HepG2 (cell line): ENCODE data around the gene ERBB4. TPM values are rescaled to one million over a fixed set of nuclear protein-coding genes. Genes with fewer than 3 reads are reported as not detected.

Experiments used
- ATAC-seq: fragments of 200-7000 bp; cut with Tn5 transposase; 3 replicates; pipeline ENCODE4 v1.9.1; 2020; ENCODE audit warnings: mild to moderate bottlenecking, moderate library complexity
- BruUV-seq: library from RNA; stranded (reverse); fragments of 400-500 nt; replicated peaks from 2 replicates; lab custom pipeline; 2021; lab: Mats Ljungman, UMichigan
- CTCF ChIA-PET: fragments of 300-600 bp; formaldehyde crosslinking; extraction: SDS; loops from one replicate; lab custom pipeline; 2021; ENCODE audit warnings: low total read pairs, inconsistent platforms, low intra/inter-chr PET ratio; lab: Yijun Ruan, JAX
- POLR2A ChIA-PET: fragments of 350-600 bp; sonication (Branson Sonifier 250); formaldehyde crosslinking; loops from one replicate; lab custom pipeline; 2020; ENCODE audit warnings: antibody characterized with exemption, inconsistent platforms; lab: Yijun Ruan, JAX
- DNase-seq: peaks from one replicate; pipeline ENCODE4 v3.0.0-alpha.2; 2015; ENCODE audit warnings: low spot score
- FAIRE-seq: peaks from 3 replicates; lab custom pipeline; 2011; peaks lifted over from hg19 to GRCh38; lab: Jason Lieb, UNC
- H2AFZ ChIP-seq: one replicate; pipeline ENCODE4 v1.6.1; 2011; ENCODE audit warnings: low read length, inconsistent platforms
- H3K27ac ChIP-seq: fragments of 300-600 bp; 3 replicates; pipeline ENCODE4 v1.8.0; 2011; ENCODE audit warnings: mixed run types, mild to moderate bottlenecking, mixed read lengths, low read length, inconsistent platforms; ENCODE audit not compliant: insufficient read depth; ENCODE audit errors: extremely low read length
- H3K27me3 ChIP-seq, 2 experiments: fragments of 200-600 bp in 1 of 2; 2 replicates in 1 of 2; 3 replicates in 1 of 2; pipeline versions ENCODE4 v1.6.0 to v1.8.0; 2011; ENCODE audit warnings: low read length in 2 of 2, mild to moderate bottlenecking in 2 of 2, moderate library complexity in 2 of 2, inconsistent platforms in 1 of 2; ENCODE audit not compliant: insufficient read depth in 2 of 2, control insufficient read depth in 1 of 2
- H3K36me3 ChIP-seq, 2 experiments: fragments of 200-600 bp in 1 of 2; replicated peaks in 1 of 2; 2 replicates in 1 of 2; 3 replicates in 1 of 2; pipeline versions ENCODE4 v1.5.1 to v1.8.0; 2011; ENCODE audit warnings: low read length in 2 of 2, inconsistent platforms in 1 of 2; ENCODE audit not compliant: insufficient read depth in 2 of 2, control insufficient read depth in 1 of 2
- H3K4me1 ChIP-seq: 2 replicates; pipeline ENCODE4 v1.5.1; 2012; ENCODE audit warnings: low read length, inconsistent platforms; ENCODE audit not compliant: insufficient read depth
- H3K4me2 ChIP-seq: 2 replicates; pipeline ENCODE4 v1.6.0; 2011; ENCODE audit warnings: low read depth, low read length, inconsistent platforms
- H3K4me3 ChIP-seq, 3 experiments: fragments of 200-600 bp in 1 of 3; sonication (generic), shearing (Covaris generic) in 1 of 3; replicated peaks in 1 of 3; 2 replicates each; pipeline ENCODE4 v1.5.1; 2011 to 2016; ENCODE audit warnings: low read length in 3 of 3, inconsistent platforms in 2 of 3, low read depth in 2 of 3, mild to moderate bottlenecking in 2 of 3, control low read depth in 1 of 3, mixed read lengths in 1 of 3; ENCODE audit not compliant: insufficient read depth in 1 of 3
- H3K79me2 ChIP-seq: one replicate; pipeline ENCODE4 v1.6.1; 2011; ENCODE audit warnings: low read length, inconsistent platforms; ENCODE audit not compliant: insufficient read depth
- H3K9ac ChIP-seq: 2 replicates; pipeline ENCODE4 v1.6.0; 2011; ENCODE audit warnings: mild to moderate bottlenecking, low read depth, low read length, inconsistent platforms; ENCODE audit not compliant: insufficient read depth
- H3K9me3 ChIP-seq: 2 replicates; pipeline ENCODE4 v1.5.1; 2012; ENCODE audit warnings: mild to moderate bottlenecking, low read length
- H4K20me1 ChIP-seq: 2 replicates; pipeline ENCODE4 v1.6.0; 2011; ENCODE audit warnings: inconsistent platforms, mild to moderate bottlenecking, low read length, moderate library complexity; ENCODE audit not compliant: insufficient read depth
- CEBPG ChIP-seq: IDR thresholded peaks from 2 replicates; pipeline ENCODE4 v1.6.1; 2016
- CHD4 ChIP-seq: fragments of 200-600 bp; sonication (generic); IDR thresholded peaks from 2 replicates; pipeline ENCODE4 v1.7.0; 2017; ENCODE audit warnings: mild to moderate bottlenecking, low read length, borderline replicate concordance
- HNRNPLL ChIP-seq: fragments of 200-400 bp; formaldehyde crosslinking; IDR thresholded peaks from 2 replicates; pipeline ENCODE4 v1.6.1; 2017; ENCODE audit warnings: mild to moderate bottlenecking, low read depth, low read length; ENCODE audit not compliant: poor library complexity, severe bottlenecking
- KLF16 ChIP-seq, 2 experiments: sonication (generic) in 1 of 2; formaldehyde crosslinking in 1 of 2; IDR thresholded peaks; 2 replicates each; pipeline versions ENCODE4 v1.6.1 to v1.8.0; 2016 to 2023; ENCODE audit warnings: missing genetic modification reagents in 2 of 2, missing compliant biosample characterization in 1 of 2
- NFYB ChIP-seq: sonication (generic); formaldehyde crosslinking; IDR thresholded peaks from 2 replicates; pipeline ENCODE4 v1.4.0; 2020; ENCODE audit warnings: missing genetic modification reagents
- NONO ChIP-seq, 2 experiments: fragments of 450-650 bp in 1 of 2; sonication (generic) in 1 of 2; formaldehyde crosslinking in 1 of 2; IDR thresholded peaks in 1 of 2; conservative IDR thresholded peaks in 1 of 2; 2 replicates each; pipeline versions ENCODE4 v1.6.1 to v1.8.0; 2017 to 2022; ENCODE audit warnings: mild to moderate bottlenecking in 1 of 2, missing genetic modification reagents in 1 of 2, moderate library complexity in 1 of 2
- PTBP1 ChIP-seq: fragments of 200-400 bp; formaldehyde crosslinking; IDR thresholded peaks from 2 replicates; pipeline ENCODE4 v1.6.1; 2018; ENCODE audit warnings: low read length, low read depth; ENCODE audit not compliant: poor library complexity, severe bottlenecking
- RAD51 ChIP-seq: fragments of 450-650 bp; IDR thresholded peaks from 2 replicates; pipeline ENCODE4 v1.6.1; 2016; ENCODE audit warnings: borderline replicate concordance
- RXRB ChIP-seq: IDR thresholded peaks from 2 replicates; pipeline ENCODE4 v1.6.1; 2016; ENCODE audit warnings: borderline replicate concordance, missing genetic modification reagents, missing compliant biosample characterization
- TFE3 ChIP-seq: IDR thresholded peaks from 2 replicates; pipeline ENCODE4 v1.6.1; 2016
- U2AF1 ChIP-seq: fragments of 200-400 bp; formaldehyde crosslinking; optimal IDR thresholded peaks from 2 replicates; pipeline ENCODE3; 2017; ENCODE audit warnings: mild to moderate bottlenecking, low read depth, low read length
- ZBTB14 ChIP-seq: sonication (generic); formaldehyde crosslinking; IDR thresholded peaks from 2 replicates; pipeline ENCODE4 v1.4.0; 2020; ENCODE audit warnings: missing genetic modification reagents
- ZFP36L2 ChIP-seq: sonication (generic); formaldehyde crosslinking; IDR thresholded peaks from 2 replicates; pipeline ENCODE4 v1.4.0; 2020; ENCODE audit warnings: missing genetic modification reagents
- ZFP37 ChIP-seq: sonication (generic); formaldehyde crosslinking; IDR thresholded peaks from 2 replicates; pipeline ENCODE4 v1.4.0; 2020; ENCODE audit warnings: missing genetic modification reagents, borderline replicate concordance
- ZNF33B ChIP-seq: sonication (generic); formaldehyde crosslinking; IDR thresholded peaks from 2 replicates; pipeline ENCODE4 v1.5.1; 2020; ENCODE audit warnings: mild to moderate bottlenecking, missing genetic modification reagents
- ZNF350 ChIP-seq: sonication (generic); formaldehyde crosslinking; IDR thresholded peaks from 2 replicates; pipeline ENCODE4 v1.4.0; 2020; ENCODE audit warnings: mild to moderate bottlenecking, low read depth, missing genetic modification reagents, borderline replicate concordance
- ZNF616 ChIP-seq: sonication (generic); formaldehyde crosslinking; IDR thresholded peaks from 2 replicates; pipeline ENCODE4 v1.5.0; 2020; ENCODE audit warnings: low read depth, mild to moderate bottlenecking, missing genetic modification reagents
- WGBS: methylation state at CpG from one replicate; pipeline ENCODE4 v1.1.6; 2017; ENCODE audit warnings: low lambda C conversion rate; 5-methylcytosine and 5-hydroxymethylcytosine counted together
- in situ Hi-C: cut with HindIII; loops from 2 replicates; pipeline ENCODE4 v1.10.0; 2017; ENCODE audit warnings: low pct_unique_long_range_greater_than_20kb; ENCODE audit not compliant: extremely low pct_ligation_motif_present
- intact Hi-C: fragments of 100-400 bp; cut with micrococcal nuclease; formaldehyde crosslinking; loops from one replicate; pipeline ENCODE4 v1.10.0; 2022; ENCODE audit not compliant: unreplicated experiment
- polyA plus RNA-seq, 8 experiments: library from polyadenylated mRNA; depleted of rRNA in 3 of 8; stranded (reverse) in 7 of 8; unstranded in 1 of 8; fragments of >200 nt; fragmentation: Illumina TruSeq in 4 of 8; extraction: Trizol in 4 of 8; gene quantifications; 2 replicates each; pipeline versions ENCODE4 v1.2.1 to v1.2.3, GENCODE V29; 2011 to 2016; ENCODE audit warnings: low read depth in 4 of 8, missing spikeins in 1 of 8, mixed read lengths in 1 of 8; ENCODE audit not compliant: insufficient read depth in 1 of 8
- total RNA-seq, 5 experiments: library from RNA; depleted of rRNA; stranded (reverse); fragments of >200 nt; fragmentation: Illumina TruSeq; extraction: Trizol; gene quantifications; 2 replicates each; pipeline ENCODE4 v1.2.3, GENCODE V29; 2016; ENCODE audit warnings: low read depth in 1 of 5
- TF ChIP-seq, protein P1 (sequence below): IDR thresholded peaks from 2 replicates; pipeline ENCODE4 v1.6.1; 2016

ERBB4 gene
- total and polyA plus RNA-seq, 2 of the 13 experiments (the other 11 are each of a cell fraction or from before 2014, with no cell fraction given), result not detected

DNA sequence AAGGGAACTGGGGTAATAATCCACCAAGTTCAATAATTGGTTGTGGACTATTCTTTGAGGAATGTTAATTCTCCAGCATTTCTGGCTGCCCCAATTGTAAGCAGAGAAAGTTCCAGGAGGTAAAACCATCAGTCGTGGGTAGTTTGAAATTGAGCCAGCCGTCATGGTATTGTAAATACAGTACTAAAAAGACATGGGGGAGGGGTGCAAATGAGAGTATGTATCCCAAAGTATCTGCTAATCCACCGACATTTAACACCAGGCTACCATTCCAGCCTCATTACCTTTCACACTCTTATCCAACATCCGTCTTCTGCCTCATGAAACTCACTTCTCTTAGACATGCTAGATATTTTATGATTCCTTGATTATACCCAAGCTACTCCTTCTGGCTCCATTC lies 507.9 kb downstream of the ERBB4 start:
- under 1% methylated on average over 4 of the region's 4 CpGs for WGBS
- in situ Hi-C loops, result no loop called here
- Histone ChIP-seq H3K9ac (no peak overlapping the region), H2AFZ (no peak overlapping the region), H3K4me2 (no peak overlapping the region), H3K27ac (no peak overlapping the region), H3K4me3 (no peak overlapping the region), H3K9me3 (no peaks in the 10 kb centered on the region), H3K27me3 (no peaks in the 10 kb centered on the region), H3K4me1 (no peaks in the 10 kb centered on the region), H3K79me2 (no peaks in the 10 kb centered on the region), H3K36me3 (no peaks in the 10 kb centered on the region), H4K20me1 (no peaks in the 10 kb centered on the region)
- FAIRE-seq (no peak), DNase-seq (no peak), ATAC-seq (no peak)
- TF ChIP-seq, protein P1, sequence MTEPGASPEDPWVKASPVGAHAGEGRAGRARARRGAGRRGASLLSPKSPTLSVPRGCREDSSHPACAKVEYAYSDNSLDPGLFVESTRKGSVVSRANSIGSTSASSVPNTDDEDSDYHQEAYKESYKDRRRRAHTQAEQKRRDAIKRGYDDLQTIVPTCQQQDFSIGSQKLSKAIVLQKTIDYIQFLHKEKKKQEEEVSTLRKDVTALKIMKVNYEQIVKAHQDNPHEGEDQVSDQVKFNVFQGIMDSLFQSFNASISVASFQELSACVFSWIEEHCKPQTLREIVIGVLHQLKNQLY, result no peak
- TF ChIP-seq TFE3, result no peak
- no peak for TF ChIP-seq NFYB (CRISPR knock-in tag)
- no peak for TF ChIP-seq ZNF33B
- TF ChIP-seq CEBPG, result no peak
- no peak for TF ChIP-seq RAD51
- no peak for TF ChIP-seq ZFP36L2 (CRISPR knock-in tag)
- TF ChIP-seq PTBP1, result no peak
- TF ChIP-seq NONO (IDR thresholded peaks at IDR 0.05), result no peak
- no peak for TF ChIP-seq NONO (CRISPR knock-in tag; conservative IDR thresholded peaks at IDR 0.05)
- TF ChIP-seq ZBTB14 (CRISPR knock-in tag), result no peak
- TF ChIP-seq KLF16 (CRISPR knock-in tag; IDR thresholded peaks at IDR 0.05), result no peak
- no peak for TF ChIP-seq ZNF616 (CRISPR knock-in tag)
- TF ChIP-seq RXRB (CRISPR knock-in tag), result no peak
- TF ChIP-seq ZFP37 (CRISPR knock-in tag), result no peak
- TF ChIP-seq U2AF1, result no peak
- TF ChIP-seq HNRNPLL, result no peak
- no peak for TF ChIP-seq CHD4
- no peak for TF ChIP-seq ZNF350 (CRISPR knock-in tag)
- BruUV-seq, result no TSS peak
- intact Hi-C loops, result no loop called here
- ChIA-PET CTCF (no interaction called here), POLR2A (no interaction called here)
